GM20431 (cell line): ENCODE data around the gene NYNRIN.
"Not testable (repeated sequence)": the region's sequence is repeated elsewhere in the genome, so short reads cannot be mapped to it uniquely, and the experiment has no call there.

Experiments used
- in situ Hi-C: fragments of 300-500 bp; cut with MseI, MboI; formaldehyde crosslinking; loops from one replicate; pipeline ENCODE4 v1.15.0; 2020; ENCODE audit warnings: low sequenced_read_pairs; ENCODE audit not compliant: unreplicated experiment

Gene NYNRIN

GRCh38 chr14:24398653-24399446, at the start of gene NYNRIN:
NYNRIN (plus strand) TSS chr14:24399003; CDS start chr14:24399247, 244 bp downstream.
- in situ Hi-C loops: no loop called here

- in situ Hi-C loops: no loop called here
Observed at GRCh38 chr14:24349742-24350141, 49.1 kb upstream of the NYNRIN start.

GRCh38 chr14:24351517-24351916, 47.3 kb upstream of the NYNRIN start:
- in situ Hi-C loops: no loop called here

- in situ Hi-C loops: no loop called here
Observed at GRCh38 chr14:24353559-24354481, 45.0 kb upstream of the NYNRIN start.

GRCh38 chr14:24354482-24354825, 44.3 kb upstream of the NYNRIN start:
- in situ Hi-C loops: not testable (repeated sequence)

- in situ Hi-C loops: no loop called here
Observed at GRCh38 chr14:24355009-24355408, 43.8 kb upstream of the NYNRIN start.

GRCh38 chr14:24356208-24356607, 42.6 kb upstream of the NYNRIN start:
- in situ Hi-C loops: no loop called here

GRCh38 chr14:24360281-24360680, 38.5 kb upstream of the NYNRIN start:
- in situ Hi-C loops: no loop called here

GRCh38 chr14:24361326-24361725, 37.5 kb upstream of the NYNRIN start:
- in situ Hi-C loops: no loop called here

- in situ Hi-C loops: no loop called here
Observed at GRCh38 chr14:24362241-24362960, 36.4 kb upstream of the NYNRIN start.

GRCh38 chr14:24363401-24363800, 35.4 kb upstream of the NYNRIN start:
- in situ Hi-C loops: no loop called here

GRCh38 chr14:24364841-24365240, 34.0 kb upstream of the NYNRIN start:
- in situ Hi-C loops: no loop called here

- in situ Hi-C loops: no loop called here
Observed at GRCh38 chr14:24365600-24366412, 33.0 kb upstream of the NYNRIN start.

GRCh38 chr14:24366413-24366720, 32.4 kb upstream of the NYNRIN start:
- in situ Hi-C loops: no loop called here

GRCh38 chr14:24366721-24367513, 31.9 kb upstream of the NYNRIN start:
- in situ Hi-C loops: no loop called here

GRCh38 chr14:24367514-24368211, 31.1 kb upstream of the NYNRIN start, which contains the start of gene NFATC4:
NFATC4 (plus strand) TSS chr14:24368184; CDS start chr14:24368341, 157 bp downstream.
- in situ Hi-C loops: no loop called here

- in situ Hi-C loops: no loop called here
Observed at GRCh38 chr14:24368212-24368561, 30.6 kb upstream of the NYNRIN start.

GRCh38 chr14:24368562-24369252, 30.1 kb upstream of the NYNRIN start:
- in situ Hi-C loops: no loop called here
